CD4-positive, alpha-beta T cell treated with Interleukin-21 for 1 hour (primary cell): ENCODE results near the gene PCDHGA1.

Source experiments
- DNase-seq: peaks from one replicate; pipeline ENCODE4 v3.0.0-alpha.2; 2020

PCDHGA1 gene

DNA sequence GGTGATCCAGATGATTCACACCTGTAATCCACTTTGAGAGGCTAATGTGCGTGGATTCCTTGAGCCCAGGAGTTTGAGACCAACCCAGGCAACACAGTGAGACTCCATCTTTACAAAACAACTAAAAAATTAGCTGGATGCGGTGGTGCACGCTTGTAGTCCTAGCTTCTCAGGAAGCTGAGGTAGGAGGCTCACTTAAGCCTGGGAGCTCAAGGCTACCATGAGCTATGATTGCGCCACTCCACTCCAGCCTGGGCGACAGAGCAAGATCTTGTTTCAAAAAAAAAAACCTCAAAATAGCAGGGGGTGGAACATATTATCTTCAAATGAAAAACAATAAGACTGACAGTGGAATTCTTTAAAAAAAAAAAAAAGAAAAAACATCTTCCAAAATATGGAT lies 217.6 kb downstream of the PCDHGA1 start:
- DNase-seq = no peak

DNA sequence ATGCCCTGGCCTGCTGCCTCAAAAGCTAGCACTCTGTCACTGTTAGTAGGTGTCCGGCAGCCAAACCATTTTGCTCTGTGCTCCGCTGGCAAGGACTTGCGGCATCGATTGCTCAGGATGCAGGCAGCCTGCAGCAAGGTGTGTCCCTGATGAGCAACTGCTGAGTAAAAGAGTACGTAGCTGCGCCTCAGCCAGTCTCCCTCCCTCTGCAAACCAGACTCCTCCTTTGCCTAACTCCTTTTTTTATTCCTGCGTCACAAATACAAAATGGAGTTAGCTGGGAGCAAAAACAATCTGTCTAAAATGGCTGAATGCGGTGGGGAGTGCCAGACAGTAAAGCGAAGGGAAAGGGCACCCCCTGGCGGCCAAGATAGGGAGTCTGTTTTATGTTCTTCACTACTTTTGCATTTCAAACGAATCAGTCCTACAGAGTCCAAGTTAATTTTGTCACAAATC lies 227.4 kb downstream of the PCDHGA1 start:
- peak; percentile 83 for DNase-seq

- no peak for DNase-seq
Measured at GRCh38 chr5:141558150-141558549, 227.8 kb downstream of the PCDHGA1 start.

- no peak for DNase-seq
Measured at GRCh38 chr5:141559461-141559860, 229.1 kb downstream of the PCDHGA1 start.

DNA sequence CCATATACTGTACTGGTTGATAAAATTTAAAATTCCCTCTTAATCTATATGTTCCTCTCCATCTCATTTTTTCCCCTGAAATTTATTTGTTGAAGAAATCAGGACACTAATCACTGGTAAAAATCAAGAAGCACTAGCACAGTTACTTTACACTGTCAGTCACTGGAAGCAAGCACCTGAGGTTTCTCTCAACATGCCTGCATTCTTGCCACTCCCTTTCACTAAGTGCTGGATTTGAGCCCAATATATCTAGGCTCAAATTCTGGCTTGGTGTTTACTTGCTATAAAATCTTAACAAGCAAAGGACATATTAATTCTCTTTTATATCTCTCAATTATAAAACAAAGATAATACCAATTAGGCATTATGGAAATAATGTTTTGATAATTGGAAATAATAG lies 229.8 kb downstream of the PCDHGA1 start:
- no peak for DNase-seq

DNA sequence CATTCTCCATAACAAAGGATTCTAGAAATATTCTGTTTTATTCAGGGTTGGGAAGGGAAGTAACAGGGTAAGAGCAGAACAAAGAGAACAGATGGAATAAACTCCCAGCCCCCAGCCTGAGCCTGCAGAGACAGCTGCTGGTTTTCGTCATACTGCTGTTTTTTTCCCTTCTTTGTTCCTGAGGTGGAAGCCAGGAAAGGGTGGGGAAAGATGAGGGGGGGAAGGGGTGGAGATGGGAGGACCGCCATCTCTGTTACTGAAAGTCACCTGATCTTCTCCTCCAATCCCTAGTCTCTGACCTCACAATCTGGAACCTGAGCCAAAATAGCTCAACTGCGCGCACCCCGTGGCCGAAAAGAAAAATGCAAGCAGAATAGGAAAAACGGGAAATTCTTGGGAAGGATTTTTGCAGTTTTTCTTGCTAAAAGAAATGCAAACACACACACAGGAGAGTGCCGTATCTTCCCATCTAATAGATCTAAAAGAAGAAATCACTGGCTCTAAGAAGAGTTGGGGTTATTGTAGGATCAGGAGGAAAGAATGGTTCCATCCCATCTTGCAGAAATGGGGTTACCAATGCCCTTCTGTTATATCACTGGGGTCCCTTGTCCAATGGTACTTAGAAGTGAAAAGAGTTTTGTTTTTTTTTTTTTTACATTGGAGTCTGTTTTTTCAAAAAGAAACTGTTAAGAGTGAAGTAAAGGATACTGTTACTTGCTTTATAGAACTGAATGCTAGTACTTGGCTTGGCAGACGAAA lies 230.6 kb downstream of the PCDHGA1 start:
- DNase-seq = no peak
